GM12878 (cell line): Measurements from ENCODE around the gene ABCA3. TPM values are rescaled to one million over a fixed set of nuclear protein-coding genes. Genes with fewer than 3 reads are reported as not detected.

Experiments used
- ATAC-seq: fragments of 200-7000 bp; cut with Tn5 transposase; 3 replicates; pipeline ENCODE4 v1.9.1; 2020; ENCODE audit warnings: mild to moderate bottlenecking, moderate library complexity
- BruUV-seq: library from RNA; stranded (reverse); fragments of 400-500 nt; replicated peaks from 2 replicates; lab custom pipeline; 2021; lab: Mats Ljungman, UMichigan
- CTCF ChIA-PET: fragments of 300-600 bp; sonication (Branson Sonifier 250); formaldehyde crosslinking; extraction: SDS; loops from one replicate; lab custom pipeline; 2021; ENCODE audit warnings: inconsistent platforms; lab: Yijun Ruan, JAX
- POLR2A ChIA-PET: fragments of 350-600 bp; formaldehyde crosslinking; extraction: SDS; loops from one replicate; lab custom pipeline; 2021; ENCODE audit warnings: inconsistent platforms; lab: Charles Lee
- RAD21 ChIA-PET: fragments of 300-600 bp; sonication (Branson Sonifier 250); formaldehyde crosslinking; loops from one replicate; lab custom pipeline; 2023; ENCODE audit warnings: antibody characterized with exemption; ENCODE audit not compliant: unreplicated experiment; lab: Charles Lee
- SMC1A ChIA-PET: fragments of 300-600 bp; sonication (Branson Sonifier 250); formaldehyde crosslinking; loops from one replicate; lab custom pipeline; 2023; ENCODE audit not compliant: unreplicated experiment, uncharacterized antibody; lab: Charles Lee
- DNase-seq: peaks from one replicate; pipeline ENCODE4 v3.0.0-alpha.2; 2011; ENCODE audit warnings: low read depth, low spot score
- FAIRE-seq: peaks from 3 replicates; lab custom pipeline; 2011; peaks lifted over from hg19 to GRCh38; lab: Jason Lieb, UNC
- H2AFZ ChIP-seq: 2 replicates; pipeline ENCODE4 v1.6.0; 2011; ENCODE audit warnings: low read depth, low read length, control low read depth; ENCODE audit not compliant: control insufficient read depth
- H3K27ac ChIP-seq: 2 replicates; pipeline ENCODE4 v1.5.1; 2011; ENCODE audit warnings: control low read depth; ENCODE audit not compliant: control insufficient read depth, insufficient read depth
- H3K27me3 ChIP-seq, 2 experiments: replicated peaks in 1 of 2; 2 replicates each; pipeline versions ENCODE4 v1.6.0 to v1.6.1; 2011; ENCODE audit warnings: low read length in 1 of 2; ENCODE audit not compliant: control insufficient read depth in 2 of 2, insufficient read depth in 2 of 2
- H3K36me3 ChIP-seq, 2 experiments: 2 replicates each; pipeline ENCODE4 v1.5.1; 2011; ENCODE audit warnings: low read length in 1 of 2; ENCODE audit not compliant: control insufficient read depth in 2 of 2, insufficient read depth in 2 of 2
- H3K4me1 ChIP-seq: 2 replicates; pipeline ENCODE4 v1.6.1; 2011; ENCODE audit warnings: mild to moderate bottlenecking, low read length, moderate library complexity, mixed read lengths; ENCODE audit not compliant: control insufficient read depth, insufficient read depth
- H3K4me2 ChIP-seq: 2 replicates; pipeline ENCODE4 v1.6.0; 2011; ENCODE audit warnings: control low read depth; ENCODE audit not compliant: control insufficient read depth, insufficient read depth
- H3K4me3 ChIP-seq: fragments of 200-600 bp; sonication (generic); 2 replicates; pipeline ENCODE4 v1.5.1; 2016
- H3K79me2 ChIP-seq: 2 replicates; pipeline ENCODE4 v1.6.0; 2011; ENCODE audit warnings: low read length; ENCODE audit not compliant: control insufficient read depth, insufficient read depth
- H3K9ac ChIP-seq: 2 replicates; pipeline ENCODE4 v1.8.0; 2011; ENCODE audit warnings: low read length, control low read depth, mixed read lengths; ENCODE audit not compliant: control insufficient read depth, insufficient read depth
- H3K9me3 ChIP-seq: replicated peaks from 3 replicates; pipeline ENCODE4 v1.5.1; 2011; ENCODE audit warnings: mild to moderate bottlenecking, low read length; ENCODE audit not compliant: control insufficient read depth, insufficient read depth
- H4K20me1 ChIP-seq: 2 replicates; pipeline ENCODE4 v1.6.0; 2011; ENCODE audit not compliant: control insufficient read depth, insufficient read depth
- BACH1 ChIP-seq: fragments of 450-650 bp; IDR thresholded peaks from 2 replicates; pipeline ENCODE4 v1.6.1; 2017; ENCODE audit warnings: mild to moderate bottlenecking, borderline replicate concordance
- CREB1 ChIP-seq: IDR thresholded peaks from 2 replicates; pipeline ENCODE4 v1.6.1; 2012; ENCODE audit warnings: low read depth, mild to moderate bottlenecking, inconsistent platforms
- GATAD2B ChIP-seq: fragments of 450-650 bp; conservative IDR thresholded peaks from 2 replicates; pipeline ENCODE4 v1.6.1; 2017; ENCODE audit warnings: low read depth, mild to moderate bottlenecking, moderate library complexity
- HCFC1 ChIP-seq: fragments of 150-350 bp; IDR thresholded peaks from 2 replicates; pipeline ENCODE4 v1.6.1; 2014; ENCODE audit warnings: low read length
- JUNB ChIP-seq: IDR thresholded peaks from 2 replicates; pipeline ENCODE4 v1.6.1; 2016; ENCODE audit warnings: antibody characterized with exemption, mild to moderate bottlenecking
- KLF5 ChIP-seq: fragments of 450-650 bp; IDR thresholded peaks from 2 replicates; pipeline ENCODE4 v1.6.1; 2014; ENCODE audit warnings: mild to moderate bottlenecking; ENCODE audit not compliant: partially characterized antibody
- MXI1 ChIP-seq: fragments of 150-350 bp; IDR thresholded peaks from 2 replicates; pipeline ENCODE4 v1.6.1; 2011; ENCODE audit warnings: low read depth, mild to moderate bottlenecking, inconsistent platforms, low read length, improper control_type of control experiment
- RCOR1 ChIP-seq: conservative IDR thresholded peaks from 2 replicates; pipeline ENCODE4 v1.6.1; 2012; ENCODE audit warnings: low read depth, low read length, improper control_type of control experiment
- RUNX3 ChIP-seq: IDR thresholded peaks from 2 replicates; pipeline ENCODE4 v1.6.1; 2012; ENCODE audit warnings: low read length, inconsistent platforms
- SP1 ChIP-seq: IDR thresholded peaks from one replicate; pipeline ENCODE4 v1.6.1; 2011; ENCODE audit warnings: low read depth, low read length
- SREBF1 ChIP-seq: IDR thresholded peaks from 2 replicates; pipeline ENCODE4 v1.6.1; 2012; ENCODE audit warnings: mild to moderate bottlenecking, low read length
- TCF3 ChIP-seq: IDR thresholded peaks from 2 replicates; pipeline ENCODE4 v1.6.1; 2012; ENCODE audit warnings: low read depth, mild to moderate bottlenecking, low read length, borderline replicate concordance; ENCODE audit not compliant: insufficient read depth
- WGBS: methylation state at CpG from one replicate; pipeline ENCODE4 v1.1.6; 2016; ENCODE audit warnings: low lambda C conversion rate; ENCODE audit not compliant: insufficient replicate concordance, insufficient coverage; ENCODE audit errors: missing lambda C conversion rate; 5-methylcytosine and 5-hydroxymethylcytosine counted together
- in situ Hi-C: fragments of 300-500 bp; cut with MboI; formaldehyde crosslinking; loops from 9 replicates; pipeline ENCODE4 v1.14.3; 2018; ENCODE audit warnings: mixed read lengths
- intact Hi-C: fragments of 100-400 bp; cut with micrococcal nuclease; formaldehyde crosslinking; loops from one replicate; pipeline ENCODE4 v1.14.2; 2022; ENCODE audit not compliant: unreplicated experiment
- polyA plus RNA-seq, 11 experiments: library from polyadenylated mRNA; depleted of rRNA in 4 of 11; unstranded in 6 of 11; stranded (reverse) in 5 of 11; fragments of >200 nt; fragmentation: Nextera tagmentation in 4 of 11; fragmentation: Illumina TruSeq in 1 of 11; extraction: Ambion mirVana in 4 of 11; extraction: Trizol in 1 of 11; gene quantifications; 1 replicate in 1 of 11; 2 replicates in 10 of 11; pipeline versions ENCODE4 v1.2.1 to v1.2.3, GENCODE V29; 2011 to 2016; ENCODE audit warnings: inconsistent platforms in 2 of 11, missing spikeins in 2 of 11, low read depth in 1 of 11
- total RNA-seq, 4 experiments: library from RNA; depleted of rRNA in 3 of 4; stranded (reverse); fragments of >200 nt in 3 of 4; fragmentation: Illumina TruSeq in 1 of 4; extraction: Trizol in 1 of 4; gene quantifications; 2 replicates each; pipeline versions ENCODE4 v1.2.1 to v1.2.3, GENCODE V29; 2013 to 2021
- TF ChIP-seq, protein P1 (sequence below): IDR thresholded peaks from 2 replicates; pipeline ENCODE4 v1.6.1; 2011; ENCODE audit warnings: mild to moderate bottlenecking, low read depth, low read length, moderate library complexity; ENCODE audit not compliant: insufficient replicate concordance
- TF ChIP-seq, protein P2 (sequence below): IDR thresholded peaks from 2 replicates; pipeline ENCODE4 v1.6.1; 2012; ENCODE audit warnings: low read depth, low read length, improper control_type of control experiment
- TF ChIP-seq, protein P3 (sequence below): fragments of 150-350 bp; IDR thresholded peaks from 2 replicates; pipeline ENCODE4 v1.6.1; 2016; ENCODE audit warnings: low read depth, low read length
- TF ChIP-seq, protein P4 (sequence below): fragments of 450-650 bp; IDR thresholded peaks from 2 replicates; pipeline ENCODE4 v1.6.1; 2017; ENCODE audit warnings: mild to moderate bottlenecking, moderate library complexity

The ABCA3 gene
- total and polyA plus RNA-seq, 10 of the 15 experiments (the other 5 are each of a cell fraction or from before 2014, with no cell fraction given) = 0.71 to 17.6 (median 6.7) TPM

DNA sequence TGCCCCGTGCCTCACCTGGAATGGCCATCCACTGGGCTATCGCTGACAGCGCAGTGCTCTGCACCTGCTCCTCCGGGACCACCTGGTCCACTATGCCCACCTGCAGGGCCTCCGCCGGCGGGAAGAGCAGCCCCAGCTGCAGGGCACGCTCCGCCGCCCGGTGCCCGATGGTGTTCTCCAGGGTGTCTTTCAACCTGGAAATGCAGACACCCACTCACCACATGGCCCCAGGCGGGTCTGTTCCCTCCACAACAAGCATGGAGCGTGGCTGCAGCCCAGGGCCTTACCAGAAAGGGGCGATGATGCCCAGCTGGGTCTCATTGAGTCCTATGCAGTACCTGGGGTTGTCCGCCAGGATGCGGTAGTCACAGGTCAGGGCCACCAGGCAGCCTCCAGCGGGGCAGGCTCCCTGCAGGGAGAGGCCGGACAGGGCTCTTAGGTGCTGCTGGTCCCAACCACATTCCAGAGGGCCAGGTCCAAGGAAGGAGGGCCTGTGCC, 97.4 kb downstream of the ABCA3 start:
- Histone ChIP-seq H4K20me1 (no peaks in the 10 kb centered on the region), H3K4me1 (no peaks in the 10 kb centered on the region), H3K9ac (no peak overlapping the region), H3K79me2 (no peaks in the 10 kb centered on the region), H3K27me3 (no peaks in the 10 kb centered on the region), H3K36me3 (peaks cover 0 to 22% of the 10 kb centered on the region in 2 experiments; a peak in 2 of 4 replicates), H3K4me2 (no peak overlapping the region), H3K27ac (no peak overlapping the region), H3K4me3 (no peak overlapping the region), H2AFZ (no peak overlapping the region), H3K9me3 (no peaks in the 10 kb centered on the region)
- 94% methylated on average over 19 of the region's 19 CpGs for whole genome bisulfite sequencing
- in situ Hi-C loops = no loop called here
- CTCF ChIA-PET = no interaction called here
- FAIRE-seq (no peak), DNase-seq (no peak), ATAC-seq (no peak)
- intact Hi-C loops = no loop called here
- RAD21 ChIA-PET = interaction anchor here (1.0 kb wide), 1 partner anchor 118 kb away, joined by 3 read pairs; no protein-coding TSS in a partner anchor
- SMC1A ChIA-PET = no interaction called here
- POLR2A ChIA-PET = no interaction called here
- no TSS peak for BruUV-seq
- TF ChIP-seq, protein P1, sequence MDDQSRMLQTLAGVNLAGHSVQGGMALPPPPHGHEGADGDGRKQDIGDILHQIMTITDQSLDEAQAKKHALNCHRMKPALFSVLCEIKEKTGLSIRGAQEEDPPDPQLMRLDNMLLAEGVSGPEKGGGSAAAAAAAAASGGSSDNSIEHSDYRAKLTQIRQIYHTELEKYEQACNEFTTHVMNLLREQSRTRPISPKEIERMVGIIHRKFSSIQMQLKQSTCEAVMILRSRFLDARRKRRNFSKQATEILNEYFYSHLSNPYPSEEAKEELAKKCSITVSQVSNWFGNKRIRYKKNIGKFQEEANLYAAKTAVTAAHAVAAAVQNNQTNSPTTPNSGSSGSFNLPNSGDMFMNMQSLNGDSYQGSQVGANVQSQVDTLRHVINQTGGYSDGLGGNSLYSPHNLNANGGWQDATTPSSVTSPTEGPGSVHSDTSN = no peak
- TF ChIP-seq SP1 (no peak), RUNX3 (no peak), MXI1 (no peak), BACH1 (no peak), HCFC1 (no peak), SREBF1 (no peak), RCOR1 (no peak), TCF3 (no peak), GATAD2B (no peak), CREB1 (no peak), JUNB (no peak), KLF5 (no peak)
- TF ChIP-seq, protein P2, sequence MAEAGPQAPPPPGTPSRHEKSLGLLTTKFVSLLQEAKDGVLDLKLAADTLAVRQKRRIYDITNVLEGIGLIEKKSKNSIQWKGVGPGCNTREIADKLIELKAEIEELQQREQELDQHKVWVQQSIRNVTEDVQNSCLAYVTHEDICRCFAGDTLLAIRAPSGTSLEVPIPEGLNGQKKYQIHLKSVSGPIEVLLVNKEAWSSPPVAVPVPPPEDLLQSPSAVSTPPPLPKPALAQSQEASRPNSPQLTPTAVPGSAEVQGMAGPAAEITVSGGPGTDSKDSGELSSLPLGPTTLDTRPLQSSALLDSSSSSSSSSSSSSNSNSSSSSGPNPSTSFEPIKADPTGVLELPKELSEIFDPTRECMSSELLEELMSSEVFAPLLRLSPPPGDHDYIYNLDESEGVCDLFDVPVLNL = no peak
- TF ChIP-seq, protein P3, sequence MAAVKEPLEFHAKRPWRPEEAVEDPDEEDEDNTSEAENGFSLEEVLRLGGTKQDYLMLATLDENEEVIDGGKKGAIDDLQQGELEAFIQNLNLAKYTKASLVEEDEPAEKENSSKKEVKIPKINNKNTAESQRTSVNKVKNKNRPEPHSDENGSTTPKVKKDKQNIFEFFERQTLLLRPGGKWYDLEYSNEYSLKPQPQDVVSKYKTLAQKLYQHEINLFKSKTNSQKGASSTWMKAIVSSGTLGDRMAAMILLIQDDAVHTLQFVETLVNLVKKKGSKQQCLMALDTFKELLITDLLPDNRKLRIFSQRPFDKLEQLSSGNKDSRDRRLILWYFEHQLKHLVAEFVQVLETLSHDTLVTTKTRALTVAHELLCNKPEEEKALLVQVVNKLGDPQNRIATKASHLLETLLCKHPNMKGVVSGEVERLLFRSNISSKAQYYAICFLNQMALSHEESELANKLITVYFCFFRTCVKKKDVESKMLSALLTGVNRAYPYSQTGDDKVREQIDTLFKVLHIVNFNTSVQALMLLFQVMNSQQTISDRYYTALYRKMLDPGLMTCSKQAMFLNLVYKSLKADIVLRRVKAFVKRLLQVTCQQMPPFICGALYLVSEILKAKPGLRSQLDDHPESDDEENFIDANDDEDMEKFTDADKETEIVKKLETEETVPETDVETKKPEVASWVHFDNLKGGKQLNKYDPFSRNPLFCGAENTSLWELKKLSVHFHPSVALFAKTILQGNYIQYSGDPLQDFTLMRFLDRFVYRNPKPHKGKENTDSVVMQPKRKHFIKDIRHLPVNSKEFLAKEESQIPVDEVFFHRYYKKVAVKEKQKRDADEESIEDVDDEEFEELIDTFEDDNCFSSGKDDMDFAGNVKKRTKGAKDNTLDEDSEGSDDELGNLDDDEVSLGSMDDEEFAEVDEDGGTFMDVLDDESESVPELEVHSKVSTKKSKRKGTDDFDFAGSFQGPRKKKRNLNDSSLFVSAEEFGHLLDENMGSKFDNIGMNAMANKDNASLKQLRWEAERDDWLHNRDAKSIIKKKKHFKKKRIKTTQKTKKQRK = no peak
- TF ChIP-seq, protein P4, sequence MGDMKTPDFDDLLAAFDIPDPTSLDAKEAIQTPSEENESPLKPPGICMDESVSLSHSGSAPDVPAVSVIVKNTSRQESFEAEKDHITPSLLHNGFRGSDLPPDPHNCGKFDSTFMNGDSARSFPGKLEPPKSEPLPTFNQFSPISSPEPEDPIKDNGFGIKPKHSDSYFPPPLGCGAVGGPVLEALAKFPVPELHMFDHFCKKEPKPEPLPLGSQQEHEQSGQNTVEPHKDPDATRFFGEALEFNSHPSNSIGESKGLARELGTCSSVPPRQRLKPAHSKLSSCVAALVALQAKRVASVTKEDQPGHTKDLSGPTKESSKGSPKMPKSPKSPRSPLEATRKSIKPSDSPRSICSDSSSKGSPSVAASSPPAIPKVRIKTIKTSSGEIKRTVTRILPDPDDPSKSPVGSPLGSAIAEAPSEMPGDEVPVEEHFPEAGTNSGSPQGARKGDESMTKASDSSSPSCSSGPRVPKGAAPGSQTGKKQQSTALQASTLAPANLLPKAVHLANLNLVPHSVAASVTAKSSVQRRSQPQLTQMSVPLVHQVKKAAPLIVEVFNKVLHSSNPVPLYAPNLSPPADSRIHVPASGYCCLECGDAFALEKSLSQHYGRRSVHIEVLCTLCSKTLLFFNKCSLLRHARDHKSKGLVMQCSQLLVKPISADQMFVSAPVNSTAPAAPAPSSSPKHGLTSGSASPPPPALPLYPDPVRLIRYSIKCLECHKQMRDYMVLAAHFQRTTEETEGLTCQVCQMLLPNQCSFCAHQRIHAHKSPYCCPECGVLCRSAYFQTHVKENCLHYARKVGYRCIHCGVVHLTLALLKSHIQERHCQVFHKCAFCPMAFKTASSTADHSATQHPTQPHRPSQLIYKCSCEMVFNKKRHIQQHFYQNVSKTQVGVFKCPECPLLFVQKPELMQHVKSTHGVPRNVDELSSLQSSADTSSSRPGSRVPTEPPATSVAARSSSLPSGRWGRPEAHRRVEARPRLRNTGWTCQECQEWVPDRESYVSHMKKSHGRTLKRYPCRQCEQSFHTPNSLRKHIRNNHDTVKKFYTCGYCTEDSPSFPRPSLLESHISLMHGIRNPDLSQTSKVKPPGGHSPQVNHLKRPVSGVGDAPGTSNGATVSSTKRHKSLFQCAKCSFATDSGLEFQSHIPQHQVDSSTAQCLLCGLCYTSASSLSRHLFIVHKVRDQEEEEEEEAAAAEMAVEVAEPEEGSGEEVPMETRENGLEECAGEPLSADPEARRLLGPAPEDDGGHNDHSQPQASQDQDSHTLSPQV = no peak
